ENCODE data around the gene GFI1. TPM values are rescaled to one million over a fixed set of nuclear protein-coding genes. Genes with fewer than 3 reads are reported as not detected.

Gene GFI1
- total RNA-seq, 2 donors from 2014 or later = 0.30 to 1.1 TPM

DNA sequence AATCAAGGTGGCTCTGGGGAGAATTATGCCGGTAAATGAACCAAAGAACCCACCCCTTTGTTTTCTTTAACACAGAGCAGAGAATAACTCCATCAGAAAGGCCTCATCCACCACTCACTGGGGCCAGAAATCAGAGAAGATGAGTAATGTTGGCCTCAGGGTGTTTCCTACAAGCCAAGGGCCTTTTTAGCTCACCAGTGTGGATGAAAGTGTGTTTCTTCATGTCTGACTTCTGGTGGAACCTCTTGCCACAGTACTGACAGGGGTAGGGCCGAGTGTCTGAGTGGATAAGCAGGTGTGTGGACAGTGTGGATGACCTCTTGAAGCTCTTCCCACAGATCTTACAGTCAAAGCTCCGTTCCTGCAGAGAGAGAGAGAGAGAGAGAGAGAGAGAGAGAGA lies 8.3 kb downstream of the GFI1 start:
- Histone ChIP-seq H3K27me3 (peaks cover 15 to 27% of the 10 kb centered on the region in 2 donors), H3K4me1 (peaks cover 0 to 32% of the 10 kb centered on the region in 2 donors), H3K4me3 (no peak overlapping the region), H3K27ac (no peak overlapping the region), H3K36me3 (no peaks in the 10 kb centered on the region), H3K9me3 (no peaks in the 10 kb centered on the region)
- no peak for TF ChIP-seq CTCF (IDR thresholded peaks at IDR 0.05)
- DNase-seq (ENCODE audit: low spot score) = no peak

DNA sequence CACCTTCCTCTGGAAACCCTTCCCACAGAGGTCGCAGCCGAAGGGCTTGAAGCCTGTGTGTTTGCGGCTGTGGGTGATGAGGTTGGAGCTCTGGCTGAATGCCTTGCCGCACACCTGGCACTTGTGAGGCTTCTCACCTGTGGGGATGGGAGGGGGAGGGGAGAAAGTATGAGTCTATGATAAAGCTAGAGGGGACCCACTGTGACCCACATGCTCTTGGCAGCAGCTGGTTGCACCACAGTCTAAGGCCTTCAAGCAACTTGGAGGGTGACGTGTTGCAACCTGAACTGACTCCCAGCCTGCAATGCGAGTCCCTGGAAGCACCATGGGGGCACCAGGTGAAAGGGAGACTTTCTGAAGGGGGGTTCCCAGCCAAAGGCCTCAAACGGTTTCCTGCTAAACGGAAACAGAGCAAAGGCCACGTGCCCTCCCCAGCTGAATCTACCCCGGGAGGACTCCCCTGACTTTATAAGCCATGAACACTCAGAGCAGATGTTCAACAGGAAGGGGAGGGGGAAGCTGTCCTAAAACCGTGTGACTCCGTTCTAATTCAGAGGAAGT lies 10.6 kb downstream of the GFI1 start:
- Histone ChIP-seq H3K4me3 (no peak overlapping the region), H3K36me3 (no peaks in the 10 kb centered on the region), H3K27me3 (peaks cover 0 to 12% of the 10 kb centered on the region in 2 donors), H3K27ac (no peak overlapping the region), H3K4me1 (peaks cover 0 to 10% of the 10 kb centered on the region in 2 donors), H3K9me3 (no peaks in the 10 kb centered on the region)
- TF ChIP-seq CTCF (IDR thresholded peaks at IDR 0.05) = no peak
- no peak for DNase-seq (ENCODE audit: low spot score)

GRCh38 chr1:92475029-92475428 lies 11.7 kb downstream of the GFI1 start:
- Histone ChIP-seq H3K27ac (no peak overlapping the region), H3K4me3 (no peak overlapping the region)
- no peak for TF ChIP-seq CTCF (IDR thresholded peaks at IDR 0.05)

GRCh38 chr1:92473781-92474495 lies 12.8 kb downstream of the GFI1 start:
- no peak overlapping the region for H3K4me3 ChIP-seq
- H3K9me3 ChIP-seq = no peaks in the 10 kb centered on the region
- no peak overlapping the region for H3K27ac ChIP-seq
- H3K4me1 ChIP-seq = no peaks in the 10 kb centered on the region
- no peaks in the 10 kb centered on the region for H3K27me3 ChIP-seq
- no peaks in the 10 kb centered on the region for H3K36me3 ChIP-seq
- DNase-seq (ENCODE audit: low spot score) = no peak
- TF ChIP-seq CTCF (IDR thresholded peaks at IDR 0.05) = no peak

More at GRCh38 chr1:92475029-92475428, 11.7 kb downstream of the GFI1 start:
- DNase-seq (ENCODE audit: low spot score) = no peak
- Histone ChIP-seq H3K27me3 (peaks cover 0 to under 1% of the 10 kb centered on the region in 2 donors), H3K4me1 (no peaks in the 10 kb centered on the region), H3K9me3 (no peaks in the 10 kb centered on the region), H3K36me3 (no peaks in the 10 kb centered on the region)

DNA sequence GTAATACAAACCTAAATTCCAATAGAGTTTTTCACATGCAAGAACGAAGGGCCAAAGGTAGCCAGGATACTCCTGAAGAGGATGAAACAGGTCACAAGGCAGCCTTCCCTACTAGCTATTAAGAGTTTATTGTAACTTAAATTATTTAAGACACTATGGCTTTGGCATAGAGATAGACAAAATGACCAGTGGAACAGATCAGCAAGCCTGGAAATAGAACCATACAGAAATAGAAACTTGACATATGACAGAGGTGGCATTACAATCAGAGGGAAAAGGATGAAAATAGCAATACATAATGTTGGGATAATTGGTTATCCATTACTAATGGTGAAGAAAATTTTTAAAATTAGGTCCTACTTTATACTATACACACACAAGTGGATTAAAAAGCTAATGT lies 16.5 kb downstream of the GFI1 start:
- DNase-seq (ENCODE audit: low spot score) = no peak
- Histone ChIP-seq H3K36me3 (no peaks in the 10 kb centered on the region), H3K4me3 (no peak overlapping the region), H3K27me3 (no peaks in the 10 kb centered on the region), H3K27ac (no peak overlapping the region), H3K4me1 (no peaks in the 10 kb centered on the region), H3K9me3 (no peaks in the 10 kb centered on the region)
- no peak for TF ChIP-seq CTCF (IDR thresholded peaks at IDR 0.05)

Measured in right atrium auricular region (tissue), 2 donors.